Measurements from ENCODE around the gene GABRG3.

The GABRG3 gene

DNA sequence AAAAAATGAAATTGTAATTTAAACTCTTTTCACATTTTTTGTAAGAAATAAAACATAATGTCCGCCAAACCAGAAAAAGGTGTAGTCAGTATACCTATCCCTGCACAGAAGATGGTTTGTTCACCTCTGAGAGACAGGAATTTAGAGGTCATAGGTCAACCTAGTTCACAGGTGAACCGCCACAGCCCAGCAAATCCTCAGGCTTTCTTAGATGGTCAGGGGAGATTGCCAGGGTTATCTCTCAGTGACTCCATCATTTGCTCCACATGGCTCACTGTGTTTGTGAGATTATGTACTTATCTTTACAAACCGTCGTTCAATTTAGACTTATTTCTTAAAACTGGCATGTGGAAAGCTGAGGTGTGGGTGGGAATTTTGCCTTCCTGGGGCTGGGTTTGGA is 264.2 kb downstream of the GABRG3 start:
- no peak for TF ChIP-seq JUND (IDR thresholded peaks at IDR 0.05; ENCODE audit: low read depth)
- no peak for DNase-seq (ENCODE audit: low read depth in 1 of 2, low spot score in 1 of 2)
- in situ Hi-C loops (cut with HindIII; ENCODE audit: low pct_unique_long_range_greater_than_20kb, low sequenced_read_pairs) = no loop called here

DNA sequence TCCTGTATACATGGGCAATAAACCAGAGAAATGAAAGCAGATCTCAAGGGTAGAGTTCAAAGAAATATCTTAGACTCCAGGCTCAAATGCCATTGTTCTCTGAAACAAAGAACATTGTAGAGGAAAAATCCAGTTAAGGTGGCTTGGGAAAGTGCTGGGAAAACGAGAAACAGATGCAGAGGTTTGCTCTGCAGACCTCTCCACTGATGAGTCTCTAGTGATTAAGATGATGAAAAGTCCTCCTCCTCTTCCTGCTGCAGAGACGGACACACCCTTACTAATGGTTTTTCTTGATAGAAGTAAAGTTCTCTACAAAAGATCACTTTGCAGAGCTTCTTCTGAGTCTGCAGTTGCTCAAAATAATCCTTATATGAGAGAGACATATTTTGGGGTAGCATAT is 264.7 kb downstream of the GABRG3 start:
- in situ Hi-C loops (cut with HindIII; ENCODE audit: low pct_unique_long_range_greater_than_20kb, low sequenced_read_pairs) = no loop called here
- no peak for TF ChIP-seq JUND (IDR thresholded peaks at IDR 0.05; ENCODE audit: low read depth)
- no peak for DNase-seq (ENCODE audit: low read depth in 1 of 2, low spot score in 1 of 2)

DNA sequence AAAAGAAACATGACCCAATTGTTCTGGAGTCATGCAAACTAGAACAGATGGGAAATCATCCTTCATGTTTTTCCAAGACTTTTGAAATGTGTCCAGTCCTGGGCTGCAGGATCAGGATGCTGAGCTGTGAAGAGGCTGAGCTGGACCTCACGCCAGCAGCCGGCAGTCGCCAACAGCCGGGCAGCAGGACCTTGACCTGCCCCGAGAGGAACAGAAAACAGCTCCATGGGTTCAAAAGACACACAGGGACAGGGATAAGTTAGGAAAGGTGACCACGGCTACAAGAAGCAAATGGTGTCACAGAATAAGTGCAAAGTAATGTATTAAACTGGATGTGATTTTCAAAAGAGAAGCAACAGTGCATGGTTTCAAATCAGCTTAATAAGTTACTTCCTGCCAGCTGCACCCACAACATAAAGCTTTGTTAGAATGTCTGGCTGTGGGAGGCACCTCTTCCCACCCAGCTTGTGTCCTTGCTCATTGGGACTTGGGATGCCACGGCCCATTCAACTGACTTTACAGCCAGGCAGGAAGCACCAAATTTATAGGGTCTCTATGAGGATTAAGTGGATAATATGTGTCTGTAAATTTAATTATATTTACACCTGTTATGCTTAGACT is 266.4 kb downstream of the GABRG3 start:
- TF ChIP-seq JUND (IDR thresholded peaks at IDR 0.05; ENCODE audit: low read depth) = no peak
- in situ Hi-C loops (cut with HindIII; ENCODE audit: low pct_unique_long_range_greater_than_20kb, low sequenced_read_pairs) = no loop called here
- DNase-seq (ENCODE audit: low read depth in 1 of 2, low spot score in 1 of 2) = no peak

- no peak for DNase-seq (ENCODE audit: low read depth in 1 of 2, low spot score in 1 of 2)
- no peak for TF ChIP-seq JUND (IDR thresholded peaks at IDR 0.05; ENCODE audit: low read depth)
- in situ Hi-C loops (cut with HindIII; ENCODE audit: low pct_unique_long_range_greater_than_20kb, low sequenced_read_pairs) = no loop called here
These were observed 267.2 kb downstream of the GABRG3 start for GRCh38 chr15:27238209-27238608.

GRCh38 chr15:27238707-27239423 is 267.9 kb downstream of the GABRG3 start:
- peak in 1 of 2 experiments; percentile 20 for DNase-seq (ENCODE audit: low read depth in 1 of 2, low spot score in 1 of 2)
- in situ Hi-C loops (cut with HindIII; ENCODE audit: low pct_unique_long_range_greater_than_20kb, low sequenced_read_pairs) = no loop called here
- no peak for TF ChIP-seq JUND (IDR thresholded peaks at IDR 0.05; ENCODE audit: low read depth)

DNA sequence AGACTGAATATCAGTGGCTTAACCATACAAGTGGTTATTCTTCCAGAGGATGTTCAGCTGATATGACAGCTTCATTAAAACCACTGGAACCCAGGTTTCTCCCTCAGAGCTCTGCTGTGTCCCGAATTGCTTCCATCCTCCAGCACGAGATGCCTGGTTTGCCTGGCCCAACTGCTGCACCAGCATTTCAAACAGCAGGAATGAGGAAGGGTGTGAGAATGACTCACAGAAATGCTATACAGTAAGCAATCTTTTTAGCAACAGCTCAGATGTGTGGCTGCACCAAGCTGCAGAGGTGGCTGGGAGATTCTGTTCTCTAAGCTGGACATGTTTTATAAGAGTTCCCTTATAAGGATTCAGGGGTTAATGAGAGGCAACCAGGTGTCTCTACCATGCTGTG is 271.0 kb downstream of the GABRG3 start:
- peak in 1 of 2 experiments; percentile 35 for DNase-seq (ENCODE audit: low read depth in 1 of 2, low spot score in 1 of 2)
- TF ChIP-seq JUND (IDR thresholded peaks at IDR 0.05; ENCODE audit: low read depth) = no peak
- in situ Hi-C loops (cut with HindIII; ENCODE audit: low pct_unique_long_range_greater_than_20kb, low sequenced_read_pairs) = no loop called here

GRCh38 chr15:27244047-27244446 is 273.1 kb downstream of the GABRG3 start:
- no peak for TF ChIP-seq JUND (IDR thresholded peaks at IDR 0.05; ENCODE audit: low read depth)
- in situ Hi-C loops (cut with HindIII; ENCODE audit: low pct_unique_long_range_greater_than_20kb, low sequenced_read_pairs) = no loop called here
- no peak for DNase-seq (ENCODE audit: low read depth in 1 of 2, low spot score in 1 of 2)

GRCh38 chr15:27248251-27248650 is 277.3 kb downstream of the GABRG3 start:
- in situ Hi-C loops (cut with HindIII; ENCODE audit: low pct_unique_long_range_greater_than_20kb, low sequenced_read_pairs) = no loop called here

DNA sequence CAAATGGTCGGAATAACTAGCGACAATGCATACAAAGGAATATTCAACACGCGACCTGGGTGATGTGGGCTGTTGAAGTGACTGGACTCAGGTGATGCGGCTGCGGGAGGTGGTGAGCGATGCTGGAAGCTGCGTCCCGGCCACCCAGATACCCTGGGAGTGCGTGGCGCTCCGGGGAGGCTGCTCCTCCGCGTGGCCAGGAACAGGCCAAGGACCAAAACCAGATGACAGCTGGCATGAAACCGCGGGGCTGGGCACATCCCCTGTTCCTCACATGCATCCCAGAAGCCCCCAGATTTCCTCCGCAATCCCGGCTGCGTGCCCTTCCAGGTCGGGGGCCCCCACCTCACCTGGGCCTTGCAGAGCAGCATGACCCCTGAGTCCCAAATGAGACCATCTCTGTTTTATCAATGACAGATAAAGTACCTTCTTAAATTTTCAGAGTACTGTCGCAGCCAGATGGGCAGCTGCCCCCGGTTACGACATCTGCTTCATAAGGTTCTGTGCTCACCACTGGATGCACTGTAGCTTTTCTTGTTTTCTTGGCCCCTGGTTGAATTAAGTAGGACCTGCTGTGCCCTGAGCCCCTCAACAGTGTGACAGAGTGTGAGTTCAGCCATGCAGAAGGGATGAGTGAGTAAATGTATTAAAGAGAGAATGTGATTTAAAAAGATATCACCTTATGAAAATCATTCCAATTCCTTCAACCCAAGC is 278.2 kb downstream of the GABRG3 start:
- DNase-seq (ENCODE audit: low read depth in 1 of 2, low spot score in 1 of 2) = no peak
- no peak for TF ChIP-seq JUND (IDR thresholded peaks at IDR 0.05; ENCODE audit: low read depth)
- in situ Hi-C loops (cut with HindIII; ENCODE audit: low pct_unique_long_range_greater_than_20kb, low sequenced_read_pairs) = no loop called here

More at GRCh38 chr15:27248251-27248650, 277.3 kb downstream of the GABRG3 start:
- no peak for TF ChIP-seq JUND (IDR thresholded peaks at IDR 0.05; ENCODE audit: low read depth)
- DNase-seq (ENCODE audit: low read depth in 1 of 2, low spot score in 1 of 2) = no peak

DNA sequence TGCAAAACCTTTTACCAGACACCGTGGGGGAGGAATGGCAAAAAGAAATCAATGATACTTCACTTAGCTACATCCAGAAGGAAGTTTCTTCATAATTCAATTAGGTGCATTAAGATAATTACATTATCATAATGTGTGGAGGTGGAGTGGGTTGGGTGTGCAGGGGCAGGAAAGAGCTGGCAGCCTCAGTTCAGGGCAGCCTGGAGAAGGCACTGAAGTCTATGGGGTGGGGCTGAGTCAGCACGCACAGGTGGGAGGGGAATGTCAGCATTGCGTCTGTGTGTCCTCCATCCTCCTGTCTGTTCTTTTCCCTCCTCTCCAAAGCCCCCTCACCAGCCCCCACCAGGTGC is 278.8 kb downstream of the GABRG3 start:
- no peak for DNase-seq (ENCODE audit: low read depth in 1 of 2, low spot score in 1 of 2)
- no peak for TF ChIP-seq JUND (IDR thresholded peaks at IDR 0.05; ENCODE audit: low read depth)
- in situ Hi-C loops (cut with HindIII; ENCODE audit: low pct_unique_long_range_greater_than_20kb, low sequenced_read_pairs) = no loop called here

- in situ Hi-C loops (cut with HindIII; ENCODE audit: low pct_unique_long_range_greater_than_20kb, low sequenced_read_pairs) = no loop called here
- peak; percentile 41 to 85 for DNase-seq (ENCODE audit: low read depth in 1 of 2, low spot score in 1 of 2)
- no peak for TF ChIP-seq JUND (IDR thresholded peaks at IDR 0.05; ENCODE audit: low read depth)
These were observed 279.2 kb downstream of the GABRG3 start for GRCh38 chr15:27250223-27250622.

GRCh38 chr15:27254055-27254454 is 283.1 kb downstream of the GABRG3 start:
- no peak for TF ChIP-seq JUND (IDR thresholded peaks at IDR 0.05; ENCODE audit: low read depth)
- no peak for DNase-seq (ENCODE audit: low read depth in 1 of 2, low spot score in 1 of 2)
- in situ Hi-C loops (cut with HindIII; ENCODE audit: low pct_unique_long_range_greater_than_20kb, low sequenced_read_pairs) = no loop called here

GRCh38 chr15:27254801-27255200 is 283.8 kb downstream of the GABRG3 start:
- DNase-seq (ENCODE audit: low read depth in 1 of 2, low spot score in 1 of 2) = no peak
- TF ChIP-seq JUND (IDR thresholded peaks at IDR 0.05; ENCODE audit: low read depth) = no peak
- in situ Hi-C loops (cut with HindIII; ENCODE audit: low pct_unique_long_range_greater_than_20kb, low sequenced_read_pairs) = no loop called here

All from T47D (cell line).